ENCODE measurements around the gene PCBP4. TPM values are rescaled to one million over a fixed set of nuclear protein-coding genes. Genes with fewer than 3 reads are reported as not detected.
"Not testable (repeated sequence)": the region's sequence is repeated elsewhere in the genome, so short reads cannot be mapped to it uniquely, and the experiment has no call there.

The PCBP4 gene
- total RNA-seq, 4 donors from 2014 or later = 31.3 to 44.7 (median 37.7) TPM

DNA sequence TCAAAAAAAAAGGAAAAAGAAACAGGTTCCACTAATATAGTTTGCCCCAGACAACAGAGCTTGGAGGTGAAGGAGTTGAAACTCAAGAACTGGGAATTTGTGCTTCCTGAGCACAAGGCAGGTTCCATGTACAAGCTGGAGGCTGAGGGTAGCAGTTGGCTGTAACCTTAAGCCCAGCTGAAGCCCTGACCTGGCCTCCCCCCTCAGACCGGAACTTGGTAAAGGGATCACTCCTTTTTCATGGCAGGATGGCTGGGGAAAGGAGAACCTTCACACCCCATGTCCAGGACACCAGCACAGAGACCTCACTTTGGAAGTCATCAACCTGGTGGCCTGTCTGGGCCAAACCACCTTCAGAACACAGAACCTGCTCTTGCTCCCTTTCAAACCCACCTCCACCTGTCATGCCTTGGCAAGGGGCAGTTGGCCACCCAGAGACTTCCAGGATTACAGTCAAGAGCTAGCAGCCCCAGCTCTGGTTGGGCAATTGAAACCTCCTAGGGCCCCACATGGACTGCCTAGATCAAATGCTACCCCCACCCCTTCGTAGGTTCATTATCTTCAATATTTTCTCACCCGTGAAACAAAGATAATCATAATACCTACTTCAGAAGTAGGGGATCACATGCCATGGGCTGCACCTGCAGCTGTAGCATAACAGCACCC is 24.9 kb upstream of the PCBP4 start:
- H3K36me3 ChIP-seq = peaks cover 0 to 43% (median 0%) of the 10 kb centered on the region in 3 donors
- H3K4me1 ChIP-seq = peaks cover 0 to 13% (median 3%) of the 10 kb centered on the region in 4 donors
- no peaks in the 10 kb centered on the region for H3K9me3 ChIP-seq
- H3K27me3 ChIP-seq = no peaks in the 10 kb centered on the region
- no peak overlapping the region for H3K27ac ChIP-seq
- TF ChIP-seq, protein P1, sequence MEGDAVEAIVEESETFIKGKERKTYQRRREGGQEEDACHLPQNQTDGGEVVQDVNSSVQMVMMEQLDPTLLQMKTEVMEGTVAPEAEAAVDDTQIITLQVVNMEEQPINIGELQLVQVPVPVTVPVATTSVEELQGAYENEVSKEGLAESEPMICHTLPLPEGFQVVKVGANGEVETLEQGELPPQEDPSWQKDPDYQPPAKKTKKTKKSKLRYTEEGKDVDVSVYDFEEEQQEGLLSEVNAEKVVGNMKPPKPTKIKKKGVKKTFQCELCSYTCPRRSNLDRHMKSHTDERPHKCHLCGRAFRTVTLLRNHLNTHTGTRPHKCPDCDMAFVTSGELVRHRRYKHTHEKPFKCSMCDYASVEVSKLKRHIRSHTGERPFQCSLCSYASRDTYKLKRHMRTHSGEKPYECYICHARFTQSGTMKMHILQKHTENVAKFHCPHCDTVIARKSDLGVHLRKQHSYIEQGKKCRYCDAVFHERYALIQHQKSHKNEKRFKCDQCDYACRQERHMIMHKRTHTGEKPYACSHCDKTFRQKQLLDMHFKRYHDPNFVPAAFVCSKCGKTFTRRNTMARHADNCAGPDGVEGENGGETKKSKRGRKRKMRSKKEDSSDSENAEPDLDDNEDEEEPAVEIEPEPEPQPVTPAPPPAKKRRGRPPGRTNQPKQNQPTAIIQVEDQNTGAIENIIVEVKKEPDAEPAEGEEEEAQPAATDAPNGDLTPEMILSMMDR (IDR thresholded peaks at IDR 0.05) = no peak
- no peak for TF ChIP-seq POLR2A (IDR thresholded peaks at IDR 0.05)
- no peak for DNase-seq
- no peak overlapping the region for H3K4me3 ChIP-seq

DNA sequence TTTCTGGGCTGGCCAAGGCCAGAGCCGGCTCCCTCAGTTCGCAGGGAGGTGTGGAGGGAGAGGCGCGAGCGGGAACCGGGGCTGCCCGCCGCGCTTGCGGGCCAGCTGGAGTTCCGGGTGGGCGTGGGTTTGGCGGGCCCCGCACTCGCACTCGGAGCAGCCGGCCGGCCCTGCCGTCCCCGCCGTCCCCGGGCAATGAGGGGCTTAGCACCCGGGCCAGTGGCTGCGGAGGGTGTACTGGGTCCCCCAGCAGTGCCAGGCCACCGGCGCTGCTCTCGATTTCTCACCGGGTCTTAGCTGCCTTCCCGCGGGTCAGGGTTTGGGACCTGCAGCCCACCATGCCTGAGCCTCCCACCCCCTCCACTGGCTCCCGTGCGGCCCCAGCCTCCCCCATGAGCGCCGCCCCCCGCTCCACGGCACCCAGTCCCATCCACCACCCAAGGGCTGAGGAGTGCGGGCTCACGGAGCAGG is 23.3 kb upstream of the PCBP4 start:
- H3K27me3 ChIP-seq, H3K27ac ChIP-seq, DNase-seq, H3K4me3 ChIP-seq, H3K9me3 ChIP-seq: not testable (repeated sequence)
- Histone ChIP-seq H3K36me3 (peaks cover 0 to 43% (median 0%) of the 10 kb centered on the region in 3 donors), H3K4me1 (peaks cover 0 to 19% (median 3%) of the 10 kb centered on the region in 4 donors)

DNA sequence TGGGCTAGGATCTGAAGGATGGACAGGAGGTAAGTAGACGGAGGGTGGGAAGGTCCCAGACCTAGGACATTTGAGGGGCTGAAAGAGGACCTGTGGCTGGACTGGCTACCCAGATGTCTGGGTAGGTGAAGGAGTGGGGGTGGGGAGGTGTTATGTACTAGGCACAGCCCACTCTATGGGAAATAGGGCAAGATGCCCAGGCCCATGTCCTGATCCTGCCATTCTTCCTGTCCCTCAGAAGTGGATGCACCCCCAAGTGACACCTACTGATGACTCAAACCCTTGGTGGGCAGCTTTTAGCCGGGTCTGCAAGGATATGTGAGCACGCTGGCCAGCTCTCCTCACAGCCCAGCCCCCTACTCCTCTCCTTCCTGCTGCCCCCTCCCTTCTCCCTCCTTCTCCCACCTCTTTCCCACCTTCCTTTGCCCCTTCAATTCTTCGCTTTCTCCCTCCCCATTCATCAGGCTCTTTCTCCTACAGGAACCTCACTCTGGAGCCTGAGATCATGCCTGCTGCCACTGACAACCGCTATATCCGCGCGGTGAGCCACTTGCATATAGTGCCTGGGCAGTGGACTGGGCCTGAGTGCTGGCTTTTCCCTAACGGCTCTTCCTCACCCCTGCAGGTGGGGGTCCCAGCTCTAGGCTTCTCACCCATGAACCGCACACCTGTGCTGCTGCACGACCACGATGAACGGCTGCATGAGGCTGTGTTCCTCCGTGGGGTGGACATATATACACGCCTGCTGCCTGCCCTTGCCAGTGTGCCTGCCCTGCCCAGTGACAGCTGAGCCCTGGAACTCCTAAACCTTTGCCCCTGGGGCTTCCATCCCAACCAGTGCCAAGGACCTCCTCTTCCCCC is 21.3 kb upstream of the PCBP4 start:
- Histone ChIP-seq H3K4me3 (no peak overlapping the region), H3K27ac (no peak overlapping the region), H3K9me3 (no peaks in the 10 kb centered on the region), H3K27me3 (no peaks in the 10 kb centered on the region), H3K4me1 (peaks cover 0 to 16% (median 2%) of the 10 kb centered on the region in 4 donors), H3K36me3 (peaks cover 0 to 31% (median 0%) of the 10 kb centered on the region in 3 donors)
- TF ChIP-seq, protein P1 (IDR thresholded peaks at IDR 0.05) = no peak
- no peak for TF ChIP-seq POLR2A (IDR thresholded peaks at IDR 0.05)
- no peak for DNase-seq

DNA sequence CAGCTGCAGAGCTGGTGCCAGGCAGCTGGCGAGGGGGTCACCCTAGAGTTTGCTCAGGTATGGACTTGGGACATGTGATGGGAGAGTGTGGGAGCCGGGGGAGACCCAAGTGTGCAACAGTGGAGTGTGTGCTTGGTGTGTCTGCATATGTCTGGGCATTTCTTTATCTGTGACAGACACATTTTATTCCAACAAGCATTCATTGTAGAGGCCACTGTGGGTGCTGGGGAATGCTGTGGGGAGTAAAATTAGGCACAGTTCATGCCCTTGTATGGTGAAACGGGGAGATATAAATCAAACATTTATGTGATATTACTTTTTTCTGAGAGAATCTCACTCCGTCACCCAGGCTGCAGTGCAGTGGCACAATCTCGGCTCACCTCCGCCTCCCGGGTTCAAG is 20.3 kb upstream of the PCBP4 start:
- Histone ChIP-seq H3K27ac (peak overlapping the region in 1 of 4 donors; percentile 88), H3K27me3 (no peaks in the 10 kb centered on the region), H3K4me3 (peak overlapping the region in 2 of 4 donors; percentile 32 to 45), H3K4me1 (peaks cover 0 to 20% (median 3%) of the 10 kb centered on the region in 4 donors), H3K9me3 (no peaks in the 10 kb centered on the region), H3K36me3 (peaks cover 0 to 22% (median 0%) of the 10 kb centered on the region in 3 donors)
- TF ChIP-seq, protein P1 (IDR thresholded peaks at IDR 0.05) = no peak
- TF ChIP-seq POLR2A (IDR thresholded peaks at IDR 0.05) = no peak
- DNase-seq = no peak

DNA sequence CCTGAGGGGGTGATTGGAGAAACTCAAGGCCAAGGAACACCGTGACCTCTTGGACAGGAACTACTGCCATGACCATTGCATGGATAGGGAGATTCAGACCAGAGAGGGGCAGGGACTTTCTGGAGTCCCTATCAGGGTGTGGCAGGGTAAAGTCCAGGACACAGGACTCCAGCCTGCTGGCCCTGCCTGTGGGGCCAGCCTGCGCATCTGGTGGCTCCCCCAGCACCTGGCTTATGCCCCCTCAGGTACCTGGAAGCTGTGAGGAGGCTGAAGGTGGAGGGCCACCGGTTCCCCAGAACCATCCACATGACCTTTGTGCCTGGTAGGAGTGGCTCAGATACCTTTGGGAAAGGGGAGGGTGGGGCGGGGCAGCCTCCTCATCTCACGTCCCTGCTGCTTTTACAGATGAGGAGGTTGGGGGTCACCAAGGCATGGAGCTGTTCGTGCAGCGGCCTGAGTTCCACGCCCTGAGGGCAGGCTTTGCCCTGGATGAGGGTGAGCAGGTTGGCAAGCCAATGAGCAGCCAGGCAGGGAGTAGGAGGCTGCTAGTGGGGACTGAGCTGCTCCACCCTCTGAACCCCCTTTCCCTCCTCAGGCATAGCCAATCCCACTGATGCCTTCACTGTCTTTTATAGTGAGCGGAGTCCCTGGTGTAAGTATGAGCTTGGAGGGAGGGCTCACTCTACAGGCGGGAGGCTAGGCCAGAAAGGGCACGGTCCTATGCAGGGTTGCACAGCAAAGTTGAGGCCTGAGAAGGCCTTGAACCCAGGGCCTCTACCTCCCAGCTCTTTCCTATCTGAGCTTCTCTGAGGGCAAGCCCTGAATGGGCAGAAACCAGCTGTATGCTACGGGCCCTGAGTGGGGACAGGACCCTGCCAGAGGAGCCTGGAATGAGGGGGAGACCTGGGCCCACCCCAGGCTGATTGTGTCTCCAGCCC is 19.0 kb upstream of the PCBP4 start:
- Histone ChIP-seq H3K4me1 (peaks cover 0 to 33% (median 12%) of the 10 kb centered on the region in 4 donors), H3K4me3 (peak overlapping the region in 2 of 4 donors; percentile 32 to 45), H3K27me3 (no peaks in the 10 kb centered on the region), H3K36me3 (peaks cover 0 to 18% (median 0%) of the 10 kb centered on the region in 3 donors), H3K9me3 (no peaks in the 10 kb centered on the region), H3K27ac (peak overlapping the region in 3 of 4 donors; percentile 88 to 98 (median 91))
- peak; percentile 29 to 77 for TF ChIP-seq POLR2A (IDR thresholded peaks at IDR 0.05)
- TF ChIP-seq, protein P1 (IDR thresholded peaks at IDR 0.05) = no peak
- DNase-seq = peak in 2 of 3 donors; percentile 74 to 82
